ENCODE data around the gene ALDH3A2.
"Not testable (repeated sequence)": the region's sequence is repeated elsewhere in the genome, so short reads cannot be mapped to it uniquely, and the experiment has no call there.

The ALDH3A2 gene

GRCh38 chr17:19678581-19679453 lies 30.3 kb downstream of the ALDH3A2 start:
- no peaks in the 10 kb centered on the region for H3K36me3 ChIP-seq (replicated peaks; ENCODE audit: low read depth, low read length)
- no peak overlapping the region for H2AFZ ChIP-seq (ENCODE audit: low read depth, low read length)
- no peak overlapping the region for H3K27ac ChIP-seq (ENCODE audit: low read length)
- H3K4me1 ChIP-seq (ENCODE audit: low read length), result no peaks in the 10 kb centered on the region
- H3K9ac ChIP-seq (ENCODE audit: low read length), result no peak overlapping the region
- H3K27me3 ChIP-seq (ENCODE audit: low read depth, low read length), result no peaks in the 10 kb centered on the region
- no peaks in the 10 kb centered on the region for H3K79me2 ChIP-seq (ENCODE audit: low read length)
- H3K4me3 ChIP-seq (ENCODE audit: low read length), result no peak overlapping the region
- TF ChIP-seq EZH2phosphoT487 (IDR thresholded peaks at IDR 0.05; ENCODE audit: low read depth), result no peak
- TF ChIP-seq, protein P1, sequence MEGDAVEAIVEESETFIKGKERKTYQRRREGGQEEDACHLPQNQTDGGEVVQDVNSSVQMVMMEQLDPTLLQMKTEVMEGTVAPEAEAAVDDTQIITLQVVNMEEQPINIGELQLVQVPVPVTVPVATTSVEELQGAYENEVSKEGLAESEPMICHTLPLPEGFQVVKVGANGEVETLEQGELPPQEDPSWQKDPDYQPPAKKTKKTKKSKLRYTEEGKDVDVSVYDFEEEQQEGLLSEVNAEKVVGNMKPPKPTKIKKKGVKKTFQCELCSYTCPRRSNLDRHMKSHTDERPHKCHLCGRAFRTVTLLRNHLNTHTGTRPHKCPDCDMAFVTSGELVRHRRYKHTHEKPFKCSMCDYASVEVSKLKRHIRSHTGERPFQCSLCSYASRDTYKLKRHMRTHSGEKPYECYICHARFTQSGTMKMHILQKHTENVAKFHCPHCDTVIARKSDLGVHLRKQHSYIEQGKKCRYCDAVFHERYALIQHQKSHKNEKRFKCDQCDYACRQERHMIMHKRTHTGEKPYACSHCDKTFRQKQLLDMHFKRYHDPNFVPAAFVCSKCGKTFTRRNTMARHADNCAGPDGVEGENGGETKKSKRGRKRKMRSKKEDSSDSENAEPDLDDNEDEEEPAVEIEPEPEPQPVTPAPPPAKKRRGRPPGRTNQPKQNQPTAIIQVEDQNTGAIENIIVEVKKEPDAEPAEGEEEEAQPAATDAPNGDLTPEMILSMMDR (IDR thresholded peaks at IDR 0.05; ENCODE audit: low read depth, low read length), result no peak
- H3K9me3 ChIP-seq (ENCODE audit: insufficient read depth, low read length), result no peaks in the 10 kb centered on the region
- no peak overlapping the region for H3K4me2 ChIP-seq (ENCODE audit: low read length)
- H4K20me1 ChIP-seq (ENCODE audit: insufficient read depth, low read length), result no peaks in the 10 kb centered on the region

DNA sequence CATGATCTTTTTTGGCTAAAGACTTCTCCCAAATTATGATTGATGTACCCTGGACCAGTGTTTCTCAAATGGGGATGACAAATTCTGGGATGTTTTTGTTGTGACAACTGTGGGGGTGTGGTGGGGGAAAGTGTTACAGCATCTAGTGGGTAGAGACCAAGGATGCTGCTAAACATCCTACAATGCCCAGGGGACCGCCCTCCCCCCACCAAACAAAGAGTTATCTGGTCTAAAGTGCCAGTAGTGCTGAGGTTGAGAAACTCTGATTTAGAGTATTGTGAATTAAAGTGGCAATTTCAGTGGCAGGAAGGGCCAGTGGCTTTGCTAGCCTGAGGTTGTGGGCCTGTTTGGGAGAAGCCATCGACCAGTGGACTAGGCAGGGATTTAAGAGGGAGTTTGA lies 34.6 kb downstream of the ALDH3A2 start:
- Histone ChIP-seq H3K27ac (ENCODE audit: low read length) (no peak overlapping the region), H3K9me3 (ENCODE audit: insufficient read depth, low read length) (no peaks in the 10 kb centered on the region), H3K36me3 (replicated peaks; ENCODE audit: low read depth, low read length) (no peaks in the 10 kb centered on the region), H2AFZ (ENCODE audit: low read depth, low read length) (no peak overlapping the region), H3K4me1 (ENCODE audit: low read length) (no peaks in the 10 kb centered on the region), H3K4me2 (ENCODE audit: low read length) (no peak overlapping the region), H3K4me3 (ENCODE audit: low read length) (no peak overlapping the region), H4K20me1 (ENCODE audit: insufficient read depth, low read length) (no peaks in the 10 kb centered on the region), H3K9ac (ENCODE audit: low read length) (no peak overlapping the region), H3K79me2 (ENCODE audit: low read length) (no peaks in the 10 kb centered on the region), H3K27me3 (ENCODE audit: low read depth, low read length) (no peaks in the 10 kb centered on the region)
- no peak for TF ChIP-seq EZH2phosphoT487 (IDR thresholded peaks at IDR 0.05; ENCODE audit: low read depth)
- TF ChIP-seq, protein P1 (IDR thresholded peaks at IDR 0.05; ENCODE audit: low read depth, low read length), result no peak

DNA sequence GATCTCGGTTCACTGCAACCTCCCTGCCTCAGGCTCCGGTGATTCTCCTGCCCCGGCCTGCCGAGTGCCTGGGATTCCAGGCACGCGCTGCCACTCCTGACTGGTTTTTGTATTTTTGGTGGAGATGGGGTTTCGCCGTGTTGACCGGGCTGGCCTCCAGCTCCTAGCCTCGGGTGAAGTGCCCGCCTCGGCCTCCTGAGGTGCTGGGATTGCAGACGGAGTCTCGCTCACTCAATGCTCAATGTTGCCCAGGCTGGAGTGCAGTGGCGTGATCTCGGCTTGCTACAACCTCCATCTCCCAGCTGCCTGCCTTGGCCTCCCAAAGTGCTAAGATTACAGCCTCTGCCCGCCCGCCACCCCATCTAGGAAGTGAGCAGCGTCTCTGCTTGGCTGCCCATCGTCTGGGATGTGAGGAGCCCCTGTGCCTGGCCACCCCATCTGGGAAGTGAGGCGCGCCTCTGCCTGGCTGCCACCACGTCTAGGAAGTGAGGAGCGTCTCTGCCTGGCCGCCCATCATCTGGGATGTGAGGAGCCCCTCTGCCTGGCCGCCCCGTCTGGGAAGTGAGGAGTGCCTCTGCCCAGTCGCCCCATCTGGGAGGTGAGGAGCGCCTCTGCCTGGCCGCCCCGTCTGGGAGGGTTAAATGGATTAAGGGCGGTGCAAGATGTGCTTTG lies 36.5 kb downstream of the ALDH3A2 start:
- H3K27me3 ChIP-seq (ENCODE audit: low read depth, low read length); H3K9ac ChIP-seq (ENCODE audit: low read length); H2AFZ ChIP-seq (ENCODE audit: low read depth, low read length); H3K27ac ChIP-seq (ENCODE audit: low read length); H3K4me3 ChIP-seq (ENCODE audit: low read length); H3K79me2 ChIP-seq (ENCODE audit: low read length); H3K9me3 ChIP-seq (ENCODE audit: insufficient read depth, low read length); H4K20me1 ChIP-seq (ENCODE audit: insufficient read depth, low read length); H3K4me2 ChIP-seq (ENCODE audit: low read length); H3K36me3 ChIP-seq (replicated peaks; ENCODE audit: low read depth, low read length); H3K4me1 ChIP-seq (ENCODE audit: low read length): not testable (repeated sequence)

DNA sequence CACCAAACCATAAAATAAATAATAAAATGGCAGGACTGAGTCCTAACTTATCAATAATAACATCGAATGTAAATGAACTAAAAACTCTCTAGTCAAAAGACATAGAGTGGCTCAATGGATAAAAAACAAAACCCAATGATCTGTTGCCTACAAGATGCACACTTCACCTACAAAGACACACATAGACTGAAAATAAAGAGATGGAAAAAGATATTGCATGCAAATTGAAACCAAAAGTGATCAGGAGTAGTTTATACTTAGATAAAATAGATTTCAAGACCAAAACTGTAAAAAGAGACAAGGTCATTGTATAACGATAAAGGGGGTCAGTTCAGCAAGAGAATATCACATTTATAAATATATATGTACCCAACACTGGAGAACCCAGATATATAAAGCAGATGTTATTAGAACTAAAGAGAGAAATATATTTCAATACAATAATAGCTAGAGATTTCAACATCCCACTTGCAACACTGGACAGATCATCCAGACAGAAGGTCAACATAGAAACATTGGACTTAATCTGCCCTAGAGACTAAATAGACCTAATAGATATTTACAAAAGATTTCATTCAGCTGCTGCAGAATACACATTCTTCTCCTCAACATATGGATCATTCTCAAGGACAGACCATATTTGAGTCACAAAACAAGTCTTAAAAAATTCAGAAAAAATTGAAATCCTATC lies 38.0 kb downstream of the ALDH3A2 start:
- Histone ChIP-seq H3K27ac (ENCODE audit: low read length) (no peak overlapping the region), H3K4me1 (ENCODE audit: low read length) (no peaks in the 10 kb centered on the region), H2AFZ (ENCODE audit: low read depth, low read length) (no peak overlapping the region), H3K9ac (ENCODE audit: low read length) (no peak overlapping the region), H3K4me3 (ENCODE audit: low read length) (no peak overlapping the region), H3K27me3 (ENCODE audit: low read depth, low read length) (no peaks in the 10 kb centered on the region), H3K79me2 (ENCODE audit: low read length) (no peaks in the 10 kb centered on the region), H4K20me1 (ENCODE audit: insufficient read depth, low read length) (no peaks in the 10 kb centered on the region), H3K4me2 (ENCODE audit: low read length) (no peak overlapping the region), H3K36me3 (replicated peaks; ENCODE audit: low read depth, low read length) (no peaks in the 10 kb centered on the region), H3K9me3 (ENCODE audit: insufficient read depth, low read length) (no peaks in the 10 kb centered on the region)
- no peak for TF ChIP-seq EZH2phosphoT487 (IDR thresholded peaks at IDR 0.05; ENCODE audit: low read depth)
- TF ChIP-seq, protein P1 (IDR thresholded peaks at IDR 0.05; ENCODE audit: low read depth, low read length), result no peak

All from OCI-LY3 (cell line).